IMR-90 (cell line): ENCODE results near the gene ANKRD22. TPM values are rescaled to one million over a fixed set of nuclear protein-coding genes. Genes with fewer than 3 reads are reported as not detected.

Source experiments
- ATAC-seq: fragments of 200-7000 bp; cut with Tn5 transposase; 2 replicates; pipeline ENCODE4 v1.9.1; 2020; ENCODE audit warnings: low read depth, mild to moderate bottlenecking, moderate library complexity
- BruUV-seq: library from RNA; stranded (reverse); fragments of 400-500 nt; replicated peaks from 2 replicates; lab custom pipeline; 2021; lab: Mats Ljungman, UMichigan
- CTCF ChIA-PET: fragments of 300-600 bp; formaldehyde crosslinking; extraction: SDS; loops from one replicate; lab custom pipeline; 2021; ENCODE audit warnings: antibody characterized with exemption; lab: Yijun Ruan, JAX
- POLR2A ChIA-PET: fragments of 300-600 bp; sonication (Branson Sonifier 250); formaldehyde crosslinking; loops from one replicate; lab custom pipeline; 2022; ENCODE audit warnings: antibody characterized with exemption; ENCODE audit not compliant: unreplicated experiment; lab: Charles Lee
- DNase-seq: peaks from one replicate; pipeline ENCODE4 v3.0.0; 2013
- H2AFZ ChIP-seq: replicated peaks from 2 replicates; pipeline ENCODE3; 2013; ENCODE audit warnings: low read length, mild to moderate bottlenecking; ENCODE audit not compliant: poor library complexity
- H2AK5ac ChIP-seq: 2 replicates; pipeline ENCODE4 v1.6.1; 2013; ENCODE audit warnings: low read depth, low read length, inconsistent platforms
- H2AK9ac ChIP-seq: replicated peaks from 2 replicates; pipeline ENCODE3; 2013; ENCODE audit warnings: mild to moderate bottlenecking, low read depth, low read length, moderate library complexity; ENCODE audit not compliant: poor library complexity
- H2BK120ac ChIP-seq: 2 replicates; pipeline ENCODE4 v1.6.1; 2013; ENCODE audit warnings: low read depth, low read length, inconsistent platforms
- H2BK15ac ChIP-seq: 3 replicates; pipeline ENCODE4 v1.6.1; 2013; ENCODE audit warnings: low read depth, low read length, inconsistent platforms
- H2BK20ac ChIP-seq: 2 replicates; pipeline ENCODE4 v1.6.1; 2013; ENCODE audit warnings: low read depth, mild to moderate bottlenecking, inconsistent platforms, low read length, moderate library complexity
- H2BK5ac ChIP-seq: 2 replicates; pipeline ENCODE4 v1.6.1; 2013; ENCODE audit warnings: mild to moderate bottlenecking, low read depth, low read length, inconsistent platforms; ENCODE audit not compliant: poor library complexity, severe bottlenecking
- H3K14ac ChIP-seq: replicated peaks from 2 replicates; pipeline ENCODE4 v1.6.1; 2013; ENCODE audit warnings: low read depth, low read length, inconsistent platforms
- H3K18ac ChIP-seq: 2 replicates; pipeline ENCODE4 v1.6.1; 2013; ENCODE audit warnings: low read depth, low read length, control low read depth
- H3K23ac ChIP-seq: 2 replicates; pipeline ENCODE4 v1.6.1; 2013; ENCODE audit warnings: low read depth, low read length, inconsistent platforms
- H3K27ac ChIP-seq: 2 replicates; pipeline ENCODE4 v1.5.1; 2013; ENCODE audit warnings: mild to moderate bottlenecking, control low read depth, low read length; ENCODE audit not compliant: insufficient read depth
- H3K27me3 ChIP-seq: 2 replicates; pipeline ENCODE4 v1.6.1; 2013; ENCODE audit warnings: low read length; ENCODE audit not compliant: control insufficient read depth, insufficient read depth
- H3K36me3 ChIP-seq: 2 replicates; pipeline ENCODE4 v1.6.1; 2013; ENCODE audit warnings: low read length, mixed read lengths; ENCODE audit not compliant: control insufficient read depth, insufficient read depth
- H3K4ac ChIP-seq: 2 replicates; pipeline ENCODE4 v1.6.1; 2013; ENCODE audit warnings: low read depth, low read length, inconsistent platforms
- H3K4me1 ChIP-seq: 2 replicates; pipeline ENCODE4 v1.6.1; 2013; ENCODE audit warnings: low read length, mixed read lengths; ENCODE audit not compliant: control insufficient read depth, insufficient read depth
- H3K4me2 ChIP-seq: 2 replicates; pipeline ENCODE4 v1.6.1; 2013; ENCODE audit warnings: low read depth, mild to moderate bottlenecking, control low read depth, low read length, moderate library complexity
- H3K4me3 ChIP-seq: 2 replicates; pipeline ENCODE4 v1.5.1; 2013; ENCODE audit warnings: low read depth, mild to moderate bottlenecking, control low read depth, low read length, moderate library complexity; ENCODE audit not compliant: insufficient read depth
- H3K56ac ChIP-seq: 2 replicates; pipeline ENCODE4 v1.6.1; 2013; ENCODE audit warnings: low read length, inconsistent platforms; ENCODE audit not compliant: insufficient read depth; ENCODE audit errors: extremely low read depth
- H3K79me1 ChIP-seq, 2 experiments: 2 replicates each; pipeline ENCODE4 v1.6.1; 2013; ENCODE audit warnings: low read length in 2 of 2, inconsistent platforms in 1 of 2, low read depth in 1 of 2
- H3K9ac ChIP-seq: 2 replicates; pipeline ENCODE4 v1.6.1; 2013; ENCODE audit warnings: low read depth, low read length, control low read depth
- H3K9me1 ChIP-seq: 2 replicates; pipeline ENCODE4 v1.6.1; 2013; ENCODE audit warnings: low read length, inconsistent platforms; ENCODE audit not compliant: insufficient read depth
- H3K9me3 ChIP-seq: 2 replicates; pipeline ENCODE4 v1.6.1; 2013; ENCODE audit warnings: low read length; ENCODE audit not compliant: control insufficient read depth, insufficient read depth
- H4K20me1 ChIP-seq: 2 replicates; pipeline ENCODE4 v1.6.1; 2013; ENCODE audit warnings: low read length, inconsistent platforms; ENCODE audit not compliant: insufficient read depth
- H4K5ac ChIP-seq: 2 replicates; pipeline ENCODE4 v1.6.1; 2013; ENCODE audit warnings: mild to moderate bottlenecking, low read depth, low read length, control low read depth
- H4K8ac ChIP-seq, 2 experiments: 2 replicates each; pipeline ENCODE4 v1.6.1; 2013; ENCODE audit warnings: low read depth in 2 of 2, low read length in 2 of 2, control low read depth in 1 of 2, inconsistent platforms in 1 of 2
- H4K91ac ChIP-seq: 2 replicates; pipeline ENCODE4 v1.6.1; 2013; ENCODE audit warnings: low read depth, low read length, inconsistent platforms; ENCODE audit not compliant: insufficient read depth
- MAFK ChIP-seq: IDR thresholded peaks from 2 replicates; pipeline ENCODE4 v1.6.1; 2012; ENCODE audit warnings: low read depth, low read length, improper control_type of control experiment
- MXI1 ChIP-seq: IDR thresholded peaks from 2 replicates; pipeline ENCODE4 v1.6.1; 2012; ENCODE audit warnings: low read depth, mild to moderate bottlenecking, low read length, moderate library complexity, borderline replicate concordance
- RAD21 ChIP-seq: IDR thresholded peaks from 2 replicates; pipeline ENCODE4 v1.6.1; 2012; ENCODE audit warnings: low read length, improper control_type of control experiment
- WGBS, 2 experiments: methylation state at CpG; one replicate each; pipeline versions ENCODE4 v1.1.5 to v1.1.7; 2013; ENCODE audit warnings: missing lambda C conversion rate in 2 of 2; ENCODE audit not compliant: insufficient read length in 1 of 2; ENCODE audit errors: extremely low coverage in 2 of 2; 5-methylcytosine and 5-hydroxymethylcytosine counted together
- dilution Hi-C: fragments of 300-500 bp; cut with HindIII; formaldehyde crosslinking; loops from one replicate; pipeline ENCODE4 v1.14.3; 2018; ENCODE audit warnings: low sequenced_read_pairs; ENCODE audit not compliant: unreplicated experiment
- in situ Hi-C: fragments of 300-500 bp; cut with MboI; formaldehyde crosslinking; loops from 3 replicates; pipeline ENCODE4 v1.14.3; 2019; ENCODE audit warnings: low sequenced_read_pairs, inconsistent platforms, mixed read lengths
- intact Hi-C: fragments of 100-400 bp; cut with micrococcal nuclease; formaldehyde crosslinking; loops from 2 replicates; pipeline ENCODE4 v1.10.0; 2022
- polyA plus RNA-seq, 3 experiments: library from polyadenylated mRNA; depleted of rRNA; stranded (reverse); fragments of >200 nt; gene quantifications; 2 replicates each; pipeline ENCODE4 v1.2.3, GENCODE V29; 2012; ENCODE audit warnings: low replicate concordance in 1 of 3
- total RNA-seq: library from RNA; depleted of rRNA; stranded (reverse); fragments of >200 nt; gene quantifications from 2 replicates; pipeline ENCODE4 v1.2.3, GENCODE V29; 2012

The ANKRD22 gene
- total and polyA plus RNA-seq, 2 of the 4 experiments (the other 2 are of a cell fraction): not detected

DNA sequence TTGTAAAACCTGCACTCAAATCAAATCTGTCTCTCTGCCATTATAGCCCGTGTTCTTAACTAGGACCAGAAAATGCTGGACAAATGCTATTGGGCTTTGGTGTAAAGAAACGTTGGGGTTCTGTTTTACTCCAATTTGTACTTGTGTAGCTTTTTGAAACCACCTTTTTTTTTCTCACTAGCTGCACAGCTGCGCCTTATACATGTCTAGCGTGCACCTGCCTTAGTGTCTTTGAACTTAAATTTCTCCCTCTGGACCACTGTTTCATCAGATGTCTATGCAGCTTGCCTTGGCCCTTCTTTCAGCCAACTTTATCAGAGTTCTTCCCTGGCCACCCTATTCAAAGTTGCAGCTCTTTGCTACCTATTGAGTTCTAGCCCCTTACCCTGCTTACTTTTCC, 42.0 kb downstream of the ANKRD22 start:
- Histone ChIP-seq H3K79me1 (no peaks in the 10 kb centered on the region), H4K8ac (no peak overlapping the region), H2AFZ (no peak overlapping the region), H3K36me3 (no peaks in the 10 kb centered on the region), H2AK9ac (no peak overlapping the region), H2BK120ac (no peak overlapping the region), H2BK15ac (no peak overlapping the region), H4K20me1 (no peaks in the 10 kb centered on the region), H3K23ac (no peak overlapping the region), H2AK5ac (no peak overlapping the region), H3K27me3 (peaks cover 8% of the 10 kb centered on the region), H3K4me2 (no peak overlapping the region), H3K56ac (no peak overlapping the region), H4K5ac (no peak overlapping the region), H3K27ac (no peak overlapping the region), H3K9me3 (no peaks in the 10 kb centered on the region), H3K14ac (no peak overlapping the region), H3K18ac (no peak overlapping the region), H3K9me1 (no peaks in the 10 kb centered on the region), H3K4me1 (no peaks in the 10 kb centered on the region), H2BK20ac (no peak overlapping the region; the same call in 1 of the 2 replicates), H3K4ac (no peak overlapping the region), H4K91ac (no peak overlapping the region), H3K4me3 (no peak overlapping the region), H2BK5ac (no peak overlapping the region), H3K9ac (no peak overlapping the region)
- intact Hi-C loops (loop anchor here (1.0 to 5.0 kb wide), 3 partner anchors 121 to 244 kb away; partner anchors contain the start of gene RNLS), in situ Hi-C loops (loop anchor here (5.0 kb wide), 1 partner anchor 242 kb away; no protein-coding TSS in a partner anchor), dilution Hi-C loops (no loop called here)
- CTCF ChIA-PET: interaction anchor here (0.9 to 1.6 kb wide), 2 partner anchors 122 to 226 kb away, joined by 3 to 4 read pairs; partner anchors contain the start of gene RNLS
- POLR2A ChIA-PET: no interaction called here
- BruUV-seq: no TSS peak
- WGBS, 2 experiments: 86% methylated on average over 2 of the region's 4 CpGs; no CpG with 5 or more reads in 1 of the 2 experiments
- DNase-seq (no peak), ATAC-seq (no peak)
- TF ChIP-seq RAD21: no peak
- no peak for TF ChIP-seq MXI1
- TF ChIP-seq MAFK: no peak
